CD14-positive monocyte (primary cell): Measurements from ENCODE around the gene UBXN4. TPM values are rescaled to one million over a fixed set of nuclear protein-coding genes. Genes with fewer than 3 reads are reported as not detected.
A peak's percentile ranks its signal among the peaks of the same experiment; 100 is the strongest.

ENCODE experiments used
- DNase-seq, 3 donors: peaks; one replicate each; pipeline ENCODE4 v3.0.0-alpha.2; 2011 to 2022
- H2AFZ ChIP-seq: 2 replicates; pipeline ENCODE4 v1.6.0; 2012; ENCODE audit warnings: mild to moderate bottlenecking, low read depth, low read length, inconsistent platforms; ENCODE audit not compliant: insufficient read depth, poor library complexity, severe bottlenecking
- H3K27ac ChIP-seq, 2 donors: 1 replicate in 1 of 2; 2 replicates in 1 of 2; pipeline ENCODE4 v1.5.1; 2012 to 2013; ENCODE audit warnings: low read length in 2 of 2, control low read depth in 1 of 2, inconsistent platforms in 1 of 2, low read depth in 1 of 2, mild to moderate bottlenecking in 1 of 2
- H3K27me3 ChIP-seq, 2 donors: one replicate each; pipeline versions ENCODE4 v1.6.0 to v1.6.1; 2011 to 2013; ENCODE audit warnings: low read length in 2 of 2; ENCODE audit not compliant: control insufficient read depth in 2 of 2, insufficient read depth in 2 of 2
- H3K36me3 ChIP-seq, 2 donors: replicated peaks in 1 of 2; 1 replicate in 1 of 2; 2 replicates in 1 of 2; pipeline versions ENCODE4 v1.5.1 to v1.6.1; 2012 to 2013; ENCODE audit warnings: low read length in 2 of 2, control low read depth in 1 of 2, inconsistent platforms in 1 of 2, mild to moderate bottlenecking in 1 of 2; ENCODE audit not compliant: insufficient read depth in 2 of 2, control insufficient read depth in 1 of 2
- H3K4me1 ChIP-seq, 2 donors: 1 replicate in 1 of 2; 2 replicates in 1 of 2; pipeline versions ENCODE4 v1.5.1 to v1.6.1; 2012 to 2013; ENCODE audit warnings: low read length in 2 of 2, control low read depth in 1 of 2, inconsistent platforms in 1 of 2, mild to moderate bottlenecking in 1 of 2, moderate library complexity in 1 of 2; ENCODE audit not compliant: insufficient read depth in 2 of 2, control insufficient read depth in 1 of 2
- H3K4me2 ChIP-seq: replicated peaks from 2 replicates; pipeline ENCODE3; 2012; ENCODE audit warnings: low read length, moderate library complexity, mild to moderate bottlenecking; ENCODE audit not compliant: poor library complexity, severe bottlenecking; ENCODE audit errors: extremely low read depth
- H3K4me3 ChIP-seq, 3 experiments: fragments of 200-600 bp in 1 of 3; sonication (generic) in 1 of 3; replicated peaks in 1 of 3; 1 replicate in 2 of 3; 2 replicates in 1 of 3; pipeline ENCODE4 v1.5.1; 2011 to 2013; ENCODE audit warnings: low read length in 3 of 3, mild to moderate bottlenecking in 3 of 3, control low read depth in 2 of 3, low read depth in 2 of 3, inconsistent platforms in 1 of 3, moderate library complexity in 1 of 3
- H3K79me2 ChIP-seq: 2 replicates; pipeline ENCODE4 v1.6.0; 2012; ENCODE audit warnings: mild to moderate bottlenecking, control low read depth, inconsistent platforms, low read length, moderate library complexity; ENCODE audit not compliant: insufficient read depth
- H3K9ac ChIP-seq: 2 replicates; pipeline ENCODE4 v1.6.0; 2017; ENCODE audit warnings: low read length, mild to moderate bottlenecking; ENCODE audit not compliant: insufficient read depth, poor library complexity, severe bottlenecking
- H3K9me3 ChIP-seq, 2 donors: replicated peaks in 1 of 2; 1 replicate in 1 of 2; 2 replicates in 1 of 2; pipeline versions ENCODE4 v1.5.1 to v1.6.1; 2012 to 2013; ENCODE audit warnings: low read length in 2 of 2, control low read depth in 1 of 2; ENCODE audit not compliant: control insufficient read depth in 1 of 2, insufficient read depth in 1 of 2
- H4K20me1 ChIP-seq: 2 replicates; pipeline ENCODE4 v1.6.0; 2012; ENCODE audit warnings: mild to moderate bottlenecking, low read length, control low read depth, moderate library complexity; ENCODE audit not compliant: insufficient read depth
- H3K27ac Mint-ChIP-seq, 7 donors: one replicate each; pipeline ENCODE4 v1.8.0; 2020; ENCODE audit warnings: mild to moderate bottlenecking in 7 of 7, mixed read lengths in 7 of 7, moderate library complexity in 6 of 7, inconsistent platforms in 2 of 7
- H3K27me3 Mint-ChIP-seq, 3 donors: one replicate each; pipeline ENCODE4 v1.8.0; 2021 to 2022; ENCODE audit warnings: low read depth in 3 of 3, mild to moderate bottlenecking in 3 of 3, mixed read lengths in 3 of 3, moderate library complexity in 3 of 3, inconsistent platforms in 1 of 3
- H3K36me3 Mint-ChIP-seq, 2 donors: one replicate each; pipeline ENCODE4 v1.8.0; 2020; ENCODE audit warnings: mixed read lengths in 2 of 2, inconsistent platforms in 1 of 2, mild to moderate bottlenecking in 1 of 2
- H3K4me1 Mint-ChIP-seq: one replicate; pipeline ENCODE4 v1.8.0; 2020; ENCODE audit warnings: mild to moderate bottlenecking, mixed read lengths
- H3K4me3 Mint-ChIP-seq, 2 donors: one replicate each; pipeline ENCODE4 v1.8.0; 2020; ENCODE audit warnings: mild to moderate bottlenecking in 2 of 2, mixed read lengths in 2 of 2, moderate library complexity in 1 of 2
- H3K9me3 Mint-ChIP-seq, 7 donors: one replicate each; pipeline ENCODE4 v1.8.0; 2020 to 2022; ENCODE audit warnings: mixed read lengths in 7 of 7, mild to moderate bottlenecking in 6 of 7, moderate library complexity in 6 of 7, inconsistent platforms in 2 of 7
- CTCF ChIP-seq: fragments of 200-600 bp; IDR thresholded peaks from one replicate; pipeline ENCODE4 v1.8.0; 2022; ENCODE audit warnings: antibody characterized with exemption, mild to moderate bottlenecking
- WGBS: methylation state at CpG from one replicate; pipeline ENCODE4 v1.1.5; 2013; ENCODE audit warnings: missing lambda C conversion rate; ENCODE audit not compliant: insufficient coverage; 5-methylcytosine and 5-hydroxymethylcytosine counted together
- intact Hi-C, 2 donors: fragments of 100-400 bp; cut with micrococcal nuclease; formaldehyde crosslinking; loops; one replicate each; pipeline versions ENCODE4 v1.15.0 to v1.15.1; 2023
- polyA plus RNA-seq, 3 donors: library from polyadenylated mRNA; depleted of rRNA in 1 of 3; unstranded in 2 of 3; stranded (reverse) in 1 of 3; fragments of 300-500 nt in 2 of 3; fragments of >200 nt in 1 of 3; fragmentation: Illumina TruSeq in 2 of 3; gene quantifications; 1 replicate in 2 of 3; 2 replicates in 1 of 3; pipeline ENCODE4 v1.2.3, GENCODE V29; 2012 to 2021

The UBXN4 gene
- polyA plus RNA-seq, 3 donors: 53.8 to 107 (median 74.2) TPM

- H3K4me3 ChIP-seq: no peak overlapping the region
- Mint-ChIP-seq H3K36me3 (no peaks in the 10 kb centered on the region), H3K9me3 (peaks cover 6 to 28% (median 25%) of the 10 kb centered on the region in 7 donors), H3K4me3 (no peak overlapping the region), H3K4me1 (peaks cover 31% of the 10 kb centered on the region), H3K27ac (peak overlapping the region in 1 of 7 donors; percentile 59), H3K27me3 (peaks cover 6 to 9% (median 8%) of the 10 kb centered on the region in 3 donors)
- H2AFZ ChIP-seq: peak overlapping the region; percentile 46
- H3K9me3 ChIP-seq: peaks cover 18 to 26% of the 10 kb centered on the region in 2 donors
- no peaks in the 10 kb centered on the region for H4K20me1 ChIP-seq
- no peaks in the 10 kb centered on the region for H3K36me3 ChIP-seq
- peaks cover 11 to 15% of the 10 kb centered on the region in 2 donors for H3K4me1 ChIP-seq
- no peak overlapping the region for H3K27ac ChIP-seq
- H3K27me3 ChIP-seq: no peaks in the 10 kb centered on the region
- intact Hi-C loops: no loop called here
- H3K9ac ChIP-seq: no peak overlapping the region
- H3K4me2 ChIP-seq: no peak overlapping the region
- no peaks in the 10 kb centered on the region for H3K79me2 ChIP-seq
- 87% methylated on average over 7 of the region's 22 CpGs for WGBS
- TF ChIP-seq CTCF: peak; percentile 91
- DNase-seq: peak; percentile 70 to 78 (median 77)
Measured at GRCh38 chr2:135797497-135798274, 56.0 kb downstream of the UBXN4 start.

GRCh38 chr2:135798275-135798705, 56.6 kb downstream of the UBXN4 start:
- Histone ChIP-seq H4K20me1 (no peaks in the 10 kb centered on the region), H3K9ac (no peak overlapping the region), H3K4me3 (no peak overlapping the region), H3K4me1 (peaks cover 11 to 15% of the 10 kb centered on the region in 2 donors), H3K27ac (no peak overlapping the region), H2AFZ (peak overlapping the region; percentile 51), H3K9me3 (peaks cover 18 to 26% of the 10 kb centered on the region in 2 donors), H3K4me2 (no peak overlapping the region), H3K36me3 (no peaks in the 10 kb centered on the region), H3K79me2 (no peaks in the 10 kb centered on the region), H3K27me3 (no peaks in the 10 kb centered on the region)
- WGBS: 20% methylated on average over 1 of the region's 5 CpGs
- no peak for DNase-seq
- Mint-ChIP-seq H3K27me3 (peaks cover 6 to 8% (median 8%) of the 10 kb centered on the region in 3 donors), H3K4me1 (peaks cover 31% of the 10 kb centered on the region), H3K9me3 (peaks cover 6 to 28% (median 25%) of the 10 kb centered on the region in 7 donors), H3K4me3 (peak overlapping the region in 1 of 2 donors; percentile 69), H3K27ac (peak overlapping the region in 1 of 7 donors; percentile 20), H3K36me3 (no peaks in the 10 kb centered on the region)
- intact Hi-C loops: no loop called here
- no peak for TF ChIP-seq CTCF
